H9 (cell line): ENCODE data around the gene EIF4E1B. TPM values are rescaled to one million over a fixed set of nuclear protein-coding genes. Genes with fewer than 3 reads are reported as not detected.

ENCODE experiments used
- DNase-seq: peaks from one replicate; pipeline ENCODE4 v3.0.0-alpha.2; 2017
- H2AFZ ChIP-seq: one replicate; pipeline ENCODE4 v1.6.1; 2013; ENCODE audit warnings: mild to moderate bottlenecking, low read length, control low read depth, moderate library complexity
- H2AK5ac ChIP-seq: 2 replicates; pipeline ENCODE4 v1.6.1; 2013; ENCODE audit warnings: low read length, control low read depth, mixed read lengths; ENCODE audit not compliant: insufficient read length
- H2BK120ac ChIP-seq: one replicate; pipeline ENCODE4 v1.6.1; 2013; ENCODE audit warnings: low read depth, mild to moderate bottlenecking, low read length, control low read depth, inconsistent platforms; ENCODE audit not compliant: poor library complexity, severe bottlenecking
- H2BK12ac ChIP-seq: 2 replicates; pipeline ENCODE4 v1.6.1; 2013; ENCODE audit warnings: low read length, control low read depth, mixed read lengths, low read depth; ENCODE audit not compliant: insufficient read length
- H2BK15ac ChIP-seq: 2 replicates; pipeline ENCODE4 v1.6.1; 2013; ENCODE audit warnings: low read depth, low read length, control low read depth
- H2BK20ac ChIP-seq: one replicate; pipeline ENCODE4 v1.6.1; 2013; ENCODE audit warnings: low read depth, mild to moderate bottlenecking, low read length, control low read depth, inconsistent platforms; ENCODE audit not compliant: poor library complexity, severe bottlenecking
- H2BK5ac ChIP-seq: 2 replicates; pipeline ENCODE4 v1.6.1; 2013; ENCODE audit warnings: low read length, control low read depth, mixed read lengths; ENCODE audit not compliant: insufficient read length
- H3K14ac ChIP-seq: 2 replicates; pipeline ENCODE4 v1.6.1; 2013; ENCODE audit warnings: low read length, control low read depth; ENCODE audit not compliant: insufficient read depth
- H3K18ac ChIP-seq: 2 replicates; pipeline ENCODE4 v1.6.1; 2013; ENCODE audit warnings: low read depth, mild to moderate bottlenecking, mixed read lengths, low read length, control low read depth; ENCODE audit not compliant: insufficient read length
- H3K23ac ChIP-seq: 2 replicates; pipeline ENCODE4 v1.6.1; 2013; ENCODE audit warnings: low read length, control low read depth, mixed read lengths, low read depth; ENCODE audit not compliant: insufficient read length
- H3K23me2 ChIP-seq: 2 replicates; pipeline ENCODE4 v1.6.1; 2013; ENCODE audit warnings: low read depth, mild to moderate bottlenecking, mixed read lengths, low read length, control low read depth; ENCODE audit not compliant: insufficient read length, poor library complexity, severe bottlenecking
- H3K27ac ChIP-seq: 2 replicates; pipeline ENCODE4 v1.5.1; 2013; ENCODE audit warnings: low read length, control low read depth, mixed read lengths, low read depth; ENCODE audit not compliant: insufficient read length
- H3K27me3 ChIP-seq: 2 replicates; pipeline ENCODE4 v1.6.1; 2013; ENCODE audit warnings: low read length, control low read depth, inconsistent platforms; ENCODE audit not compliant: insufficient read depth
- H3K4ac ChIP-seq: 2 replicates; pipeline ENCODE4 v1.6.1; 2013; ENCODE audit warnings: low read depth, mild to moderate bottlenecking, control low read depth, inconsistent platforms, low read length, moderate library complexity
- H3K4me1 ChIP-seq: 2 replicates; pipeline ENCODE4 v1.6.1; 2013; ENCODE audit warnings: low read length, control low read depth, inconsistent platforms; ENCODE audit not compliant: insufficient read depth
- H3K4me2 ChIP-seq: 2 replicates; pipeline ENCODE4 v1.6.1; 2013; ENCODE audit warnings: low read length, control low read depth, mixed read lengths; ENCODE audit not compliant: insufficient read length, insufficient read depth
- H3K56ac ChIP-seq: 2 replicates; pipeline ENCODE4 v1.6.1; 2013; ENCODE audit warnings: low read depth, mild to moderate bottlenecking, mixed read lengths, low read length, control low read depth; ENCODE audit not compliant: insufficient read length
- H3K79me1 ChIP-seq: 2 replicates; pipeline ENCODE4 v1.6.1; 2013; ENCODE audit warnings: low read depth, mild to moderate bottlenecking, moderate library complexity, low read length, control low read depth, inconsistent platforms; ENCODE audit not compliant: insufficient read depth, poor library complexity, severe bottlenecking
- H3K79me2 ChIP-seq: 2 replicates; pipeline ENCODE4 v1.6.1; 2013; ENCODE audit warnings: low read length, control low read depth, inconsistent platforms; ENCODE audit not compliant: insufficient read depth
- H3K9ac ChIP-seq: 2 replicates; pipeline ENCODE4 v1.6.1; 2013; ENCODE audit warnings: low read length, control low read depth, mixed read lengths; ENCODE audit not compliant: insufficient read length; ENCODE audit errors: extremely low read depth
- H3K9me3 ChIP-seq: one replicate; pipeline ENCODE4 v1.6.1; 2013; ENCODE audit warnings: low read depth, low read length, inconsistent platforms; ENCODE audit not compliant: control insufficient read depth
- H3T11ph ChIP-seq: one replicate; pipeline ENCODE4 v1.6.1; 2013; ENCODE audit warnings: mild to moderate bottlenecking, low read length, control low read depth, inconsistent platforms
- H4K20me1 ChIP-seq: one replicate; pipeline ENCODE4 v1.6.1; 2013; ENCODE audit not compliant: control insufficient read depth, insufficient read length, insufficient read depth
- H4K5ac ChIP-seq: 2 replicates; pipeline ENCODE4 v1.6.1; 2013; ENCODE audit warnings: low read depth, mild to moderate bottlenecking, mixed read lengths, low read length, control low read depth; ENCODE audit not compliant: insufficient read length
- H4K8ac ChIP-seq: replicated peaks from 2 replicates; pipeline ENCODE4 v1.6.1; 2013; ENCODE audit warnings: low read length, control low read depth, mixed read lengths, low read depth; ENCODE audit not compliant: insufficient read length
- H4K91ac ChIP-seq: 2 replicates; pipeline ENCODE4 v1.6.1; 2013; ENCODE audit warnings: low read depth, mild to moderate bottlenecking, moderate library complexity, mixed read lengths, low read length, control low read depth; ENCODE audit not compliant: insufficient read length
- H3K27ac Mint-ChIP-seq, 3 experiments: 2 replicates in 2 of 3; 3 replicates in 1 of 3; pipeline ENCODE4 v1.8.0; 2020 to 2021; ENCODE audit warnings: mixed read lengths in 3 of 3, mild to moderate bottlenecking in 1 of 3, moderate library complexity in 1 of 3
- H3K27me3 Mint-ChIP-seq: 2 replicates; pipeline ENCODE4 v1.8.0; 2021; ENCODE audit warnings: low read depth, mild to moderate bottlenecking, moderate library complexity, mixed read lengths
- H3K36me3 Mint-ChIP-seq, 3 experiments: 2 replicates in 2 of 3; 3 replicates in 1 of 3; pipeline ENCODE4 v1.8.0; 2020 to 2021; ENCODE audit warnings: low read depth in 3 of 3, mixed read lengths in 3 of 3; ENCODE audit not compliant: insufficient read depth in 1 of 3
- H3K4me1 Mint-ChIP-seq, 2 experiments: 2 replicates each; pipeline ENCODE4 v1.8.0; 2020; ENCODE audit warnings: mixed read lengths in 2 of 2
- H3K4me3 Mint-ChIP-seq, 2 experiments: 2 replicates in 1 of 2; 3 replicates in 1 of 2; pipeline ENCODE4 v1.8.0; 2020 to 2021; ENCODE audit warnings: mild to moderate bottlenecking in 2 of 2, mixed read lengths in 2 of 2, moderate library complexity in 1 of 2
- H3K9me3 Mint-ChIP-seq, 2 experiments: 2 replicates in 1 of 2; 3 replicates in 1 of 2; pipeline ENCODE4 v1.8.0; 2020; ENCODE audit warnings: mild to moderate bottlenecking in 2 of 2, mixed read lengths in 2 of 2, moderate library complexity in 1 of 2
- CTCF ChIP-seq: fragments of 200-600 bp; sonication (generic); conservative IDR thresholded peaks from 3 replicates; pipeline ENCODE4 v1.8.0; 2021; ENCODE audit warnings: antibody characterized with exemption, mild to moderate bottlenecking
- WGBS: extraction: QIAGEN DNeasy Blood & Tissue Kit; methylation state at CpG from one replicate; pipeline ENCODE4 v1.1.7; 2013; ENCODE audit warnings: missing lambda C conversion rate, low lambda C conversion rate, mixed read lengths; ENCODE audit not compliant: insufficient read length; ENCODE audit errors: extremely low coverage; 5-methylcytosine and 5-hydroxymethylcytosine counted together
- total RNA-seq: library from RNA; stranded (reverse); gene quantifications from 2 replicates; pipeline ENCODE4 v1.2.1, GENCODE V29; 2021

Gene EIF4E1B
- total RNA-seq, 1 experiment from 2014 or later, result 1.3 TPM

GRCh38 chr5:176621661-176622079, 8.8 kb upstream of the EIF4E1B start:
- Histone ChIP-seq H4K5ac (no peak overlapping the region), H3K27ac (no peak overlapping the region), H3K9ac (no peak overlapping the region), H3K79me1 (no peaks in the 10 kb centered on the region), H3K14ac (no peak overlapping the region), H3K4me2 (no peak overlapping the region), H3T11ph (no peak overlapping the region), H3K23me2 (peaks cover 6% of the 10 kb centered on the region), H3K4ac (no peak overlapping the region), H4K20me1 (no peaks in the 10 kb centered on the region), H2BK120ac (no peak overlapping the region), H2BK15ac (no peak overlapping the region), H4K91ac (no peak overlapping the region), H3K4me1 (no peaks in the 10 kb centered on the region), H3K56ac (no peak overlapping the region), H2BK5ac (no peak overlapping the region), H3K79me2 (no peaks in the 10 kb centered on the region), H3K27me3 (peaks cover 2% of the 10 kb centered on the region; the same call in 1 of the 2 replicates), H3K18ac (no peak overlapping the region), H2BK12ac (no peak overlapping the region), H3K9me3 (no peaks in the 10 kb centered on the region), H3K23ac (no peak overlapping the region), H2AFZ (no peak overlapping the region), H2AK5ac (no peak overlapping the region), H4K8ac (no peak overlapping the region), H2BK20ac (no peak overlapping the region)
- Mint-ChIP-seq H3K27ac (no peak overlapping the region), H3K27me3 (peaks cover 80% of the 10 kb centered on the region), H3K36me3 (no peaks in the 10 kb centered on the region; a peak in 1 of 7 replicates), H3K4me1 (peaks cover 6 to 34% of the 10 kb centered on the region in 2 experiments), H3K4me3 (no peak overlapping the region), H3K9me3 (no peaks in the 10 kb centered on the region)
- no peak for DNase-seq
- TF ChIP-seq CTCF, result no peak
- no CpG with 5 or more reads among the region's 13 CpGs for WGBS
